ENCODE measurements around the gene UBE3D.

The UBE3D gene

GRCh38 chr6:83065511-83066192 is at the start of gene UBE3D:
Gene UBE3D, minus strand, starts transcription at chr6:83065841. Its CDS starts 123 bp downstream, at chr6:83065718.
- DNase-seq = peak; percentile 58

GRCh38 chr6:83114164-83114563 is 48.5 kb upstream of the UBE3D start:
- no peak for DNase-seq

GRCh38 chr6:83113258-83113657 is 47.6 kb upstream of the UBE3D start:
- no peak for DNase-seq

- DNase-seq = no peak
These were observed 42.7 kb upstream of the UBE3D start for GRCh38 chr6:83108378-83108777.

GRCh38 chr6:83098589-83098988 is 32.9 kb upstream of the UBE3D start:
- no peak for DNase-seq

GRCh38 chr6:83097675-83098074 is 32.0 kb upstream of the UBE3D start:
- DNase-seq = no peak

GRCh38 chr6:83097204-83097603 is 31.6 kb upstream of the UBE3D start:
- DNase-seq = no peak

GRCh38 chr6:83096791-83097190 is 31.1 kb upstream of the UBE3D start:
- DNase-seq = no peak

- no peak for DNase-seq
These were observed 27.2 kb upstream of the UBE3D start for GRCh38 chr6:83092756-83093399.

- DNase-seq = no peak
These were observed 21.1 kb upstream of the UBE3D start for GRCh38 chr6:83086751-83087150.

- peak; percentile 4 for DNase-seq
These were observed 17.8 kb upstream of the UBE3D start for GRCh38 chr6:83083476-83083875.

- DNase-seq = peak; percentile 14
These were observed 8.0 kb upstream of the UBE3D start for GRCh38 chr6:83073615-83074014.

GRCh38 chr6:83072726-83073125 is 7.1 kb upstream of the UBE3D start:
- no peak for DNase-seq

- DNase-seq = no peak
These were observed 6.1 kb upstream of the UBE3D start for GRCh38 chr6:83071707-83072106.

GRCh38 chr6:83071023-83071422 is 5.4 kb upstream of the UBE3D start:
- no peak for DNase-seq

- DNase-seq = no peak
These were observed 4.0 kb upstream of the UBE3D start for GRCh38 chr6:83069633-83070032.

GRCh38 chr6:83068616-83069015 is 3.0 kb upstream of the UBE3D start:
- DNase-seq = no peak

GRCh38 chr6:83067448-83068439 is 2.1 kb upstream of the UBE3D start, which contains the start of gene DOP1A:
Gene DOP1A, plus strand, starts transcription at chr6:83067671. Its CDS starts 29,307 bp downstream, at chr6:83096978.
- peak; percentile 87 for DNase-seq

- DNase-seq = no peak
These were observed 3.4 kb downstream of the UBE3D start for GRCh38 chr6:83062225-83062624.

GRCh38 chr6:83061190-83061589 is 4.5 kb downstream of the UBE3D start:
- DNase-seq = no peak

GRCh38 chr6:83057705-83058321 is 7.8 kb downstream of the UBE3D start:
- peak; percentile 16 for DNase-seq

GRCh38 chr6:83055366-83055964 is 10.2 kb downstream of the UBE3D start:
- no peak for DNase-seq

Data from DMS79 (cell line).